Upper lobe of right lung (tissue), 1 donor: ENCODE data around the gene NDRG4. TPM values are rescaled to one million over a fixed set of nuclear protein-coding genes. Genes with fewer than 3 reads are reported as not detected.

Experiments
- ATAC-seq: fragments of 200-7000 bp; cut with Tn5 transposase; one replicate; pipeline ENCODE4 v1.9.1; 2020; ENCODE audit warnings: mild to moderate bottlenecking, moderate library complexity
- DNase-seq: peaks from one replicate; pipeline ENCODE4 v3.0.0-alpha.2; 2020
- H3K27ac ChIP-seq: fragments of 200-600 bp; one replicate; pipeline ENCODE4 v1.8.0; 2022
- H3K27me3 ChIP-seq: fragments of 200-600 bp; one replicate; pipeline ENCODE4 v1.8.0; 2022; ENCODE audit warnings: mild to moderate bottlenecking
- H3K36me3 ChIP-seq: fragments of 200-600 bp; one replicate; pipeline ENCODE4 v1.8.0; 2022
- H3K4me1 ChIP-seq: fragments of 200-600 bp; one replicate; pipeline ENCODE4 v1.8.0; 2022
- H3K4me3 ChIP-seq: fragments of 200-600 bp; one replicate; pipeline ENCODE4 v1.8.0; 2022; ENCODE audit warnings: mild to moderate bottlenecking
- H3K9me3 ChIP-seq: fragments of 200-600 bp; one replicate; pipeline ENCODE4 v1.8.0; 2022
- CTCF ChIP-seq: fragments of 200-600 bp; IDR thresholded peaks from one replicate; pipeline ENCODE4 v1.8.0; 2022; ENCODE audit warnings: antibody characterized with exemption
- intact Hi-C: fragments of 100-400 bp; cut with DNase I; formaldehyde crosslinking; loops from one replicate; pipeline ENCODE4 v1.11.0; 2022
- total RNA-seq: library from RNA; stranded (reverse); fragmentation: NEBNext Ultra II Directional; extraction: Animal tissue kit (Norgen Biotek cat#: 25700); gene quantifications from one replicate; pipeline ENCODE4 v1.2.1, GENCODE V29; 2021
- donor health status: DM: no; HTN: yes; CAD: no; lungs with severe emphysema.

Gene NDRG4
- total RNA-seq, 1 donor from 2014 or later: 48.1 TPM

GRCh38 chr16:58518980-58519368 is 19.0 kb downstream of the NDRG4 start:
- Histone ChIP-seq H3K36me3 (peaks cover 71% of the 10 kb centered on the region), H3K27me3 (no peaks in the 10 kb centered on the region), H3K27ac (no peak overlapping the region), H3K4me3 (no peak overlapping the region), H3K9me3 (no peaks in the 10 kb centered on the region), H3K4me1 (peaks cover 16% of the 10 kb centered on the region)
- intact Hi-C loops: no loop called here
- no peak for TF ChIP-seq CTCF
- ATAC-seq: no peak
- DNase-seq: no peak

- DNase-seq (no peak), ATAC-seq (no peak)
- Histone ChIP-seq H3K27ac (no peak overlapping the region), H3K4me1 (peaks cover 11% of the 10 kb centered on the region), H3K9me3 (no peaks in the 10 kb centered on the region), H3K4me3 (no peak overlapping the region), H3K27me3 (no peaks in the 10 kb centered on the region), H3K36me3 (peaks cover 78% of the 10 kb centered on the region)
- TF ChIP-seq CTCF: no peak
- intact Hi-C loops: loop anchor here (10.0 kb wide), 1 partner anchor 65 kb away; no protein-coding TSS in a partner anchor
Measured at GRCh38 chr16:58519707-58520106, 19.8 kb downstream of the NDRG4 start.

- DNase-seq (no peak), ATAC-seq (no peak)
- H3K27me3 ChIP-seq: no peaks in the 10 kb centered on the region
- H3K27ac ChIP-seq: no peak overlapping the region
- intact Hi-C loops: no loop called here
- no peaks in the 10 kb centered on the region for H3K9me3 ChIP-seq
- H3K36me3 ChIP-seq: peaks cover 100% of the 10 kb centered on the region
- no peak overlapping the region for H3K4me3 ChIP-seq
- no peak for TF ChIP-seq CTCF
- H3K4me1 ChIP-seq: no peaks in the 10 kb centered on the region
Measured at GRCh38 chr16:58530179-58530578, 30.2 kb downstream of the NDRG4 start.

GRCh38 chr16:58532414-58532813 is 32.5 kb downstream of the NDRG4 start:
- peaks cover 100% of the 10 kb centered on the region for H3K36me3 ChIP-seq
- no peaks in the 10 kb centered on the region for H3K4me1 ChIP-seq
- intact Hi-C loops: no loop called here
- no peak for TF ChIP-seq CTCF
- H3K27ac ChIP-seq: no peak overlapping the region
- no peak overlapping the region for H3K4me3 ChIP-seq
- ATAC-seq (no peak), DNase-seq (no peak)
- H3K9me3 ChIP-seq: no peaks in the 10 kb centered on the region
- no peaks in the 10 kb centered on the region for H3K27me3 ChIP-seq

DNA sequence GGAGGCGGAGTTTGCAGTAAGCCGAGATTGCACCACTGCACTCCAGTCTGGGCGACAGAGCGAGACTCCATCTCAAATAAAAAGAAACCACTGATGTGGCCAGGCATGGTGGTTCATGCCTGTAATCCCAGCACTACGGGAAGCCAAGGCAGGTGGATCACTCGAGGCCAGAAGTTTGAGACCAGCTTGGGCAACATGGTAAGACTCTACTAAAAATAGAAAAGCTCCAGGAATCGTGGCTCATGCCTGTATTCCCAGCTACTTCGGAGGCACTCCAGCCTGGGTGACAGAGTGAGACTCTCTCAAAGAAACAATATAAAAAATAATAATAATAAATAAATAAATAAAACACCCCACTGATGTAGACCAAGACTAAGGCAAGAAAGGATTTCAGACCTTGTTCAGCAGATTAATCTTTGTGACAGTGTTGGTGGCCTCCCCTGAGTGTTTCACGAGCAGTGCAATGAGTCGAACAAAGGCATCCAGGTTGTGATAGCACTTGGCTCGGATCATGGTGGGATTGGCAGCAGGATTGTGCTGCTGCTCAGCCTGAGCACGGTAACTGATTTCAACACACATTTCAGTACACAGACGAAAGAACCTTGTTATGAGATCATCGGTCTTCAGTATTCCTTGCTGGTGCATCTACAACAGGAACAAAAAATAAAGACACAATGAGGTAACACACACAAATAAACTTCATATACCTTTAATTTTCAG is 34.0 kb downstream of the NDRG4 start:
- Histone ChIP-seq H3K36me3 (peaks cover 100% of the 10 kb centered on the region), H3K9me3 (no peaks in the 10 kb centered on the region), H3K27me3 (no peaks in the 10 kb centered on the region), H3K4me3 (no peak overlapping the region), H3K27ac (no peak overlapping the region), H3K4me1 (no peaks in the 10 kb centered on the region)
- no peak for TF ChIP-seq CTCF
- ATAC-seq (no peak), DNase-seq (no peak)
- intact Hi-C loops: no loop called here

GRCh38 chr16:58535100-58535499 is 35.2 kb downstream of the NDRG4 start:
- no peak for ATAC-seq
- Histone ChIP-seq H3K27me3 (no peaks in the 10 kb centered on the region), H3K27ac (no peak overlapping the region), H3K4me1 (no peaks in the 10 kb centered on the region), H3K36me3 (peaks cover 99% of the 10 kb centered on the region), H3K9me3 (no peaks in the 10 kb centered on the region), H3K4me3 (no peak overlapping the region)
- no peak for TF ChIP-seq CTCF
- no peak for DNase-seq
- intact Hi-C loops: no loop called here
